HG02642 (cell line): Measurements from ENCODE around the gene SCN8A.

Source experiments
- ATAC-seq: cut with Tn5 transposase; IDR thresholded peaks from one replicate; pipeline ENCODE4 v1.9.1; 2021; ENCODE audit warnings: mild to moderate bottlenecking; ENCODE audit not compliant: unreplicated experiment, poor library complexity

The SCN8A gene

GRCh38 chr12:51699219-51699618, 108.2 kb downstream of the SCN8A start:
- ATAC-seq, result no peak

GRCh38 chr12:51700887-51701286, 109.9 kb downstream of the SCN8A start:
- ATAC-seq, result no peak

GRCh38 chr12:51702587-51702986, 111.6 kb downstream of the SCN8A start:
- ATAC-seq, result no peak

- ATAC-seq, result no peak
These were observed 114.4 kb downstream of the SCN8A start for GRCh38 chr12:51705450-51705849.

- ATAC-seq, result no peak
These were observed 115.2 kb downstream of the SCN8A start for GRCh38 chr12:51706206-51706605.

- ATAC-seq, result no peak
These were observed 123.6 kb downstream of the SCN8A start for GRCh38 chr12:51714666-51715065.

GRCh38 chr12:51717326-51717925, 126.4 kb downstream of the SCN8A start:
- no peak for ATAC-seq

- no peak for ATAC-seq
These were observed 130.4 kb downstream of the SCN8A start for GRCh38 chr12:51721282-51721940.

GRCh38 chr12:51722431-51722830, 131.4 kb downstream of the SCN8A start:
- ATAC-seq, result no peak

- ATAC-seq, result no peak
These were observed 135.1 kb downstream of the SCN8A start for GRCh38 chr12:51726161-51726560.

GRCh38 chr12:51726931-51727330, 135.9 kb downstream of the SCN8A start:
- ATAC-seq, result no peak

GRCh38 chr12:51729331-51729730, 138.3 kb downstream of the SCN8A start:
- no peak for ATAC-seq

GRCh38 chr12:51730745-51731144, 139.7 kb downstream of the SCN8A start:
- ATAC-seq, result no peak

- no peak for ATAC-seq
These were observed 149.5 kb downstream of the SCN8A start for GRCh38 chr12:51740536-51740935.

GRCh38 chr12:51744235-51744634, 153.2 kb downstream of the SCN8A start:
- no peak for ATAC-seq

GRCh38 chr12:51744957-51745356, 153.9 kb downstream of the SCN8A start:
- ATAC-seq, result no peak

GRCh38 chr12:51746416-51746815, 155.4 kb downstream of the SCN8A start:
- ATAC-seq, result no peak

GRCh38 chr12:51748235-51748634, 157.2 kb downstream of the SCN8A start:
- no peak for ATAC-seq

GRCh38 chr12:51749206-51749985, 158.4 kb downstream of the SCN8A start:
- no peak for ATAC-seq

GRCh38 chr12:51749986-51750317, 158.9 kb downstream of the SCN8A start:
- ATAC-seq, result no peak

GRCh38 chr12:51751661-51752060, 160.6 kb downstream of the SCN8A start:
- no peak for ATAC-seq
